Natural killer cell (primary cell): ENCODE data around the gene SRP68. TPM values are rescaled to one million over a fixed set of nuclear protein-coding genes. Genes with fewer than 3 reads are reported as not detected.
"Not testable (repeated sequence)": the region's sequence is repeated elsewhere in the genome, so short reads cannot be mapped to it uniquely, and the experiment has no call there.

Source experiments
- ATAC-seq, 3 donors: fragments of 150-1000 bp in 2 of 3; fragments of 200-7000 bp in 1 of 3; cut with Tn5 transposase; 1 replicate in 1 of 3; 2 replicates in 2 of 3; pipeline ENCODE4 v1.10.0; 2021; ENCODE audit warnings: mild to moderate bottlenecking in 2 of 3, moderate library complexity in 2 of 3
- DNase-seq, 2 donors: peaks; one replicate each; pipeline versions ENCODE4 v3.0.0 to v3.0.0-alpha.2; 2013 to 2021; ENCODE audit warnings: mixed read lengths in 1 of 2
- H3K27ac ChIP-seq: one replicate; pipeline ENCODE4 v1.5.1; 2013; ENCODE audit warnings: mild to moderate bottlenecking, low read length
- H3K27me3 ChIP-seq: one replicate; pipeline ENCODE4 v1.6.1; 2013; ENCODE audit warnings: low read length; ENCODE audit not compliant: control insufficient read depth, insufficient read depth
- H3K36me3 ChIP-seq: one replicate; pipeline ENCODE4 v1.6.1; 2013; ENCODE audit warnings: low read length; ENCODE audit not compliant: control insufficient read depth, insufficient read depth
- H3K4me1 ChIP-seq: one replicate; pipeline ENCODE4 v1.6.1; 2013; ENCODE audit warnings: low read length; ENCODE audit not compliant: control insufficient read depth, insufficient read depth
- H3K4me3 ChIP-seq: one replicate; pipeline ENCODE4 v1.5.1; 2013; ENCODE audit warnings: low read length
- H3K9me3 ChIP-seq: one replicate; pipeline ENCODE4 v1.6.1; 2013; ENCODE audit warnings: low read length; ENCODE audit not compliant: control insufficient read depth, insufficient read depth
- H3K27ac Mint-ChIP-seq, 2 donors: one replicate each; pipeline ENCODE4 v1.8.0; 2022; ENCODE audit warnings: mild to moderate bottlenecking in 2 of 2, mixed read lengths in 2 of 2, moderate library complexity in 1 of 2
- H3K27me3 Mint-ChIP-seq, 2 donors: one replicate each; pipeline ENCODE4 v1.8.0; 2022; ENCODE audit warnings: low read depth in 2 of 2, mixed read lengths in 2 of 2
- H3K36me3 Mint-ChIP-seq: one replicate; pipeline ENCODE4 v1.8.0; 2022; ENCODE audit warnings: mixed read lengths
- H3K4me1 Mint-ChIP-seq, 2 donors: one replicate each; pipeline ENCODE4 v1.8.0; 2022; ENCODE audit warnings: mixed read lengths in 2 of 2
- H3K4me3 Mint-ChIP-seq: one replicate; pipeline ENCODE4 v1.8.0; 2022; ENCODE audit warnings: mild to moderate bottlenecking, moderate library complexity, mixed read lengths
- H3K9me3 Mint-ChIP-seq, 2 donors: one replicate each; pipeline ENCODE4 v1.8.0; 2022; ENCODE audit warnings: mixed read lengths in 2 of 2
- CTCF ChIP-seq: fragments of 200-600 bp; IDR thresholded peaks from one replicate; pipeline ENCODE4 v1.8.0; 2022; ENCODE audit warnings: antibody characterized with exemption
- WGBS: methylation state at CpG from one replicate; pipeline ENCODE4 v1.1.7; 2013; ENCODE audit warnings: missing lambda C conversion rate; ENCODE audit not compliant: insufficient coverage; 5-methylcytosine and 5-hydroxymethylcytosine counted together
- intact Hi-C: fragments of 100-400 bp; cut with micrococcal nuclease; formaldehyde crosslinking; loops from one replicate; pipeline ENCODE4 v1.14.2; 2022
- total RNA-seq, 4 donors: library from RNA; stranded (reverse); fragments of 120-200 nt in 1 of 4; gene quantifications; one replicate each; pipeline versions ENCODE4 v1.2.3 to v1.2.4, GENCODE V29; 2013 to 2022

The SRP68 gene
- total RNA-seq, 3 donors from 2014 or later (not counting 1 experiment from before 2014, with no cell fraction given) = 57.8 to 74.4 (median 70.7) TPM

- H3K4me1 Mint-ChIP-seq = peaks cover 10 to 25% of the 10 kb centered on the region in 2 donors
- Histone ChIP-seq H3K9me3 (no peaks in the 10 kb centered on the region), H3K4me1 (peaks cover 36% of the 10 kb centered on the region), H3K36me3 (peaks cover 22% of the 10 kb centered on the region), H3K27me3 (peaks cover 30% of the 10 kb centered on the region), H3K4me3 (no peak overlapping the region), H3K27ac (no peak overlapping the region)
- H3K27ac Mint-ChIP-seq = no peak overlapping the region
- no peak overlapping the region for H3K4me3 Mint-ChIP-seq
- no peak for TF ChIP-seq CTCF
- DNase-seq (no peak), ATAC-seq (no peak)
- intact Hi-C loops = no loop called here
- no peaks in the 10 kb centered on the region for H3K36me3 Mint-ChIP-seq
- H3K27me3 Mint-ChIP-seq = peaks cover 24 to 34% of the 10 kb centered on the region in 2 donors
- no peaks in the 10 kb centered on the region for H3K9me3 Mint-ChIP-seq
- WGBS = 44% methylated on average over 9 of the region's 9 CpGs
Measured at GRCh38 chr17:76079535-76079955, 7.2 kb upstream of the SRP68 start.

- intact Hi-C loops = no loop called here
- no peak for TF ChIP-seq CTCF
- WGBS = 72% methylated on average over 17 of the region's 17 CpGs
- no peak within 1 kb of the TSS for H3K4me3 Mint-ChIP-seq
- no peak within 1 kb of the TSS for H3K27ac Mint-ChIP-seq
- peaks cover 33% of the 10 kb centered on the region for H3K27me3 ChIP-seq
- H3K36me3 Mint-ChIP-seq = no peaks in the 10 kb centered on the region
- H3K27ac ChIP-seq = no peak within 1 kb of the TSS
- peaks cover 24 to 35% of the 10 kb centered on the region in 2 donors for H3K27me3 Mint-ChIP-seq
- H3K4me1 Mint-ChIP-seq = peaks cover 10 to 25% of the 10 kb centered on the region in 2 donors
- no peak for ATAC-seq
- no peaks in the 10 kb centered on the region for H3K9me3 Mint-ChIP-seq
- H3K36me3 ChIP-seq = peaks cover 18% of the 10 kb centered on the region
- H3K9me3 ChIP-seq = no peaks in the 10 kb centered on the region
- DNase-seq = no peak
- H3K4me3 ChIP-seq = no peak within 1 kb of the TSS
- peaks cover 36% of the 10 kb centered on the region for H3K4me1 ChIP-seq
Measured at GRCh38 chr17:76078860-76079534, 6.7 kb upstream of the SRP68 start, which contains the start of gene ZACN. Gene ZACN, plus strand, starts transcription at chr17:76079182. Its CDS starts 83 bp downstream, at chr17:76079265.

GRCh38 chr17:76078370-76078769 lies 6.1 kb upstream of the SRP68 start:
- ATAC-seq, H3K4me3 Mint-ChIP-seq, DNase-seq, intact Hi-C loops, H3K27ac ChIP-seq, H3K9me3 Mint-ChIP-seq, H3K36me3 Mint-ChIP-seq, H3K27ac Mint-ChIP-seq, H3K4me3 ChIP-seq, H3K9me3 ChIP-seq: not testable (repeated sequence)
- peaks cover 30 to 38% of the 10 kb centered on the region in 2 donors for H3K27me3 Mint-ChIP-seq
- Histone ChIP-seq H3K4me1 (peaks cover 36% of the 10 kb centered on the region), H3K27me3 (peaks cover 37% of the 10 kb centered on the region), H3K36me3 (peaks cover 11% of the 10 kb centered on the region)
- peaks cover 10 to 25% of the 10 kb centered on the region in 2 donors for H3K4me1 Mint-ChIP-seq
- WGBS = 59% methylated on average over 5 of the region's 5 CpGs

- no peak overlapping the region for H3K4me3 Mint-ChIP-seq
Measured at GRCh38 chr17:76077584-76078110, 5.3 kb upstream of the SRP68 start.

More at GRCh38 chr17:76077584-76078110, 5.3 kb upstream of the SRP68 start:
- Mint-ChIP-seq H3K36me3 (no peaks in the 10 kb centered on the region), H3K27ac (no peak overlapping the region), H3K9me3 (no peaks in the 10 kb centered on the region), H3K4me1 (peaks cover 10 to 25% of the 10 kb centered on the region in 2 donors), H3K27me3 (peaks cover 32 to 38% of the 10 kb centered on the region in 2 donors)
- peaks cover 41% of the 10 kb centered on the region for H3K4me1 ChIP-seq
- no peaks in the 10 kb centered on the region for H3K9me3 ChIP-seq
- peaks cover 4% of the 10 kb centered on the region for H3K36me3 ChIP-seq
- no peak for ATAC-seq
- peaks cover 37% of the 10 kb centered on the region for H3K27me3 ChIP-seq
- WGBS = 41% methylated on average over 11 of the region's 12 CpGs
- H3K27ac ChIP-seq = no peak overlapping the region
- no peak for DNase-seq
- TF ChIP-seq CTCF = no peak
- intact Hi-C loops = no loop called here
- no peak overlapping the region for H3K4me3 ChIP-seq
